B cell (primary cell): Measurements from ENCODE around the gene VAV2. TPM values are rescaled to one million over a fixed set of nuclear protein-coding genes. Genes with fewer than 3 reads are reported as not detected.

Experiments
- ATAC-seq: fragments of 200-7000 bp; cut with Tn5 transposase; one replicate; pipeline ENCODE4 v1.10.0; 2021; ENCODE audit warnings: low read depth, mild to moderate bottlenecking, moderate number of reproducible peaks, moderate library complexity
- CTCF ChIA-PET: fragments of 350-600 bp; sonication (Branson Sonifier 250); formaldehyde crosslinking; loops from one replicate; lab custom pipeline; 2021; ENCODE audit warnings: antibody characterized with exemption, inconsistent platforms; lab: Charles Lee
- POLR2A ChIA-PET: fragments of 350-600 bp; sonication (Branson Sonifier 250); formaldehyde crosslinking; loops from one replicate; lab custom pipeline; 2021; ENCODE audit warnings: antibody characterized with exemption; lab: Charles Lee
- DNase-seq: peaks from one replicate; pipeline ENCODE4 v3.0.0; 2013
- H2AFZ ChIP-seq: 2 replicates; pipeline ENCODE4 v1.6.1; 2012; ENCODE audit warnings: mild to moderate bottlenecking, low read depth, low read length; ENCODE audit not compliant: insufficient read depth, poor library complexity, severe bottlenecking
- H3K27ac ChIP-seq, 2 donors: 1 replicate in 1 of 2; 2 replicates in 1 of 2; pipeline ENCODE4 v1.5.1; 2012 to 2013; ENCODE audit warnings: low read length in 2 of 2, mild to moderate bottlenecking in 2 of 2, moderate library complexity in 1 of 2
- H3K27me3 ChIP-seq, 4 experiments: fragments of 200-600 bp in 1 of 4; sonication (generic) in 1 of 4; replicated peaks in 1 of 4; 1 replicate in 2 of 4; 2 replicates in 2 of 4; pipeline versions ENCODE4 v1.6.1 to v1.7.0; 2013 to 2016; ENCODE audit warnings: low read length in 3 of 4, mild to moderate bottlenecking in 2 of 4, mixed read lengths in 1 of 4, moderate library complexity in 1 of 4; ENCODE audit not compliant: insufficient read depth in 4 of 4, control insufficient read depth in 3 of 4; ENCODE audit errors: control extremely low read depth in 1 of 4
- H3K36me3 ChIP-seq, 2 experiments: replicated peaks in 1 of 2; 1 replicate in 1 of 2; 2 replicates in 1 of 2; pipeline versions ENCODE4 v1.6.1 to v1.7.1; 2013; ENCODE audit warnings: low read length in 1 of 2; ENCODE audit not compliant: insufficient read depth in 2 of 2, control insufficient read depth in 1 of 2; ENCODE audit errors: control extremely low read depth in 1 of 2, extremely low read depth in 1 of 2
- H3K4me1 ChIP-seq, 2 donors: fragments of 200-600 bp in 1 of 2; sonication (generic) in 1 of 2; 1 replicate in 1 of 2; 2 replicates in 1 of 2; pipeline versions ENCODE4 v1.5.1 to v1.6.1; 2013 to 2017; ENCODE audit warnings: low read length in 2 of 2; ENCODE audit not compliant: control insufficient read depth in 2 of 2, insufficient read depth in 2 of 2
- H3K4me2 ChIP-seq: replicated peaks from 2 replicates; pipeline ENCODE3; 2012; ENCODE audit warnings: mild to moderate bottlenecking, low read depth, low read length; ENCODE audit not compliant: poor library complexity, severe bottlenecking
- H3K4me3 ChIP-seq, 5 experiments: fragments of 200-600 bp in 1 of 5; sonication (generic) in 1 of 5; 1 replicate in 3 of 5; 2 replicates in 2 of 5; pipeline versions ENCODE4 v1.5.1 to v1.7.0; 2011 to 2016; ENCODE audit warnings: low read length in 4 of 5, mild to moderate bottlenecking in 4 of 5, low read depth in 2 of 5, control low read depth in 1 of 5, moderate library complexity in 1 of 5; ENCODE audit not compliant: insufficient read depth in 1 of 5; ENCODE audit errors: control extremely low read depth in 1 of 5, extremely low read depth in 1 of 5
- H3K79me2 ChIP-seq: fragments of 200-600 bp; sonication (generic); one replicate; pipeline ENCODE4 v1.6.0; 2016; ENCODE audit warnings: low read length; ENCODE audit not compliant: control insufficient read depth, insufficient read depth
- H3K9ac ChIP-seq: fragments of 200-600 bp; sonication (generic); 2 replicates; pipeline ENCODE4 v1.6.1; 2017; ENCODE audit warnings: mild to moderate bottlenecking, low read length, moderate library complexity
- H3K9me3 ChIP-seq, 3 donors: one replicate each; pipeline versions ENCODE4 v1.6.1 to v1.7.1; 2013; ENCODE audit warnings: low read length in 2 of 3; ENCODE audit not compliant: control insufficient read depth in 2 of 3, insufficient read depth in 1 of 3; ENCODE audit errors: control extremely low read depth in 1 of 3
- H4K20me1 ChIP-seq: 2 replicates; pipeline ENCODE4 v1.6.0; 2012; ENCODE audit warnings: mild to moderate bottlenecking, low read length; ENCODE audit not compliant: insufficient read depth, control insufficient read depth, poor library complexity, severe bottlenecking
- H3K27ac Mint-ChIP-seq: one replicate; pipeline ENCODE4 v1.8.0; 2021; ENCODE audit warnings: mixed read lengths
- H3K27me3 Mint-ChIP-seq: one replicate; pipeline ENCODE4 v1.8.0; 2021; ENCODE audit warnings: mixed read lengths
- H3K4me1 Mint-ChIP-seq: one replicate; pipeline ENCODE4 v1.8.0; 2021; ENCODE audit warnings: mixed read lengths
- H3K4me3 Mint-ChIP-seq: one replicate; pipeline ENCODE4 v1.8.0; 2021; ENCODE audit warnings: mixed read lengths
- H3K9me3 Mint-ChIP-seq: one replicate; pipeline ENCODE4 v1.8.0; 2022; ENCODE audit warnings: mixed read lengths; ENCODE audit not compliant: insufficient read depth
- EZH2 ChIP-seq: IDR thresholded peaks from 2 replicates; pipeline ENCODE4 v1.6.1; 2012; ENCODE audit warnings: borderline replicate concordance, low read depth, mild to moderate bottlenecking, moderate library complexity, low read length; ENCODE audit not compliant: insufficient read depth, poor library complexity, severe bottlenecking
- WGBS: methylation state at CpG from one replicate; pipeline ENCODE4 v1.1.5; 2013; ENCODE audit warnings: missing lambda C conversion rate; ENCODE audit not compliant: insufficient coverage; 5-methylcytosine and 5-hydroxymethylcytosine counted together
- intact Hi-C: fragments of 100-400 bp; cut with micrococcal nuclease; formaldehyde crosslinking; loops from one replicate; pipeline ENCODE4 v1.10.0; 2022
- polyA plus RNA-seq: library from polyadenylated mRNA; depleted of rRNA; stranded (reverse); fragments of >200 nt; gene quantifications from 2 replicates; pipeline ENCODE4 v1.2.3, GENCODE V29; 2012
- total RNA-seq, 2 donors: library from RNA; stranded (reverse); fragments of 120-200 nt in 1 of 2; gene quantifications; 1 replicate in 1 of 2; 2 replicates in 1 of 2; pipeline versions ENCODE4 v1.2.3 to v1.2.4, GENCODE V29; 2013 to 2022
- TF ChIP-seq, protein P1 (sequence below): fragments of 200-600 bp; IDR thresholded peaks from one replicate; pipeline ENCODE4 v1.8.0; 2022; ENCODE audit warnings: antibody characterized with exemption, mild to moderate bottlenecking

The VAV2 gene
- total and polyA plus RNA-seq, 2 donors (not counting 1 experiment from before 2014, with no cell fraction given): 34.4 to 128 TPM

DNA sequence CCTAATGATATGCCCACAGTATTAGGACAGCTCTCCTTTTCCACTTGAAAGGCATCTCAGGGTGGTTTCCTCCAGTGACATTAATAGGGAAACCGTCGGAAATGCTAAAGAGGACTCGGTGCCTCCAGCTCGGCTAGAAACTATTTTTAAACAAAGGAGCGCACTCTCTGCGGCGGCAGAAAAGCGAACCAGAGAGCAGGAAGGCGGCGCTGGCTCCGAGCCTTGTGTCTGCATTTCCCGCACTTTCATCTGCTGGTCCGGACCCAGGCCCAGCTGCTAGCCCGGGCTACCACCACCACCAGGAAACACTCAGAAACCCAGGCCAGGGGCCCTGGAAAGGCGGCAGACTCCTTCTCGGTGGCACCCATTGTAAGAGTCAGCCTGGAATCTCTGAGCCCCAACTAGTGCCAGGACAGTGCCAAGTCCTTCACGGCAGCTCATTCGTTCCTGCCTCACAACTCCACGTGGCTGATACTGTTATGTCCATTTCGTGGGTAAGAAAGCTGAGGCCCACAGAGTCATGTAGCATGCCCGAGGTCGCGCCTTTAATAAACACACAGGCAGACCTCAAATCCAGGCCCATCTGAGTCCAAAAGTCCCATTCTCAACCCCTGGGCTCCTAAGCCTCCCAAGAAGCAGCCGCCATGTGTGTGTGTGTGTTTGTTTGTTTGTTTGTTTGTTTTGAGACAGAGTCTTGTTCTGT, 73.9 kb downstream of the VAV2 start:
- Histone ChIP-seq H3K9me3 (no peaks in the 10 kb centered on the region), H4K20me1 (peaks cover 97% of the 10 kb centered on the region), H3K79me2 (peaks cover 99% of the 10 kb centered on the region), H3K9ac (no peak overlapping the region), H3K27ac (peak overlapping the region in 1 of 2 donors; percentile 48), H2AFZ (no peak overlapping the region), H3K27me3 (no peaks in the 10 kb centered on the region), H3K4me2 (peak overlapping the region; percentile 13), H3K36me3 (peaks cover 0 to 20% of the 10 kb centered on the region in 2 experiments), H3K4me1 (peaks cover 13 to 20% of the 10 kb centered on the region in 2 donors), H3K4me3 (no peak overlapping the region)
- H3K9me3 Mint-ChIP-seq: no peaks in the 10 kb centered on the region
- H3K4me1 Mint-ChIP-seq: peaks cover 54% of the 10 kb centered on the region
- POLR2A ChIA-PET: interaction anchor here (0.6 kb wide), 1 partner anchor 76 kb away, joined by 3 read pairs; no protein-coding TSS in a partner anchor
- no peak overlapping the region for H3K27ac Mint-ChIP-seq
- intact Hi-C loops: no loop called here
- ATAC-seq (no peak), DNase-seq (no peak)
- no peaks in the 10 kb centered on the region for H3K27me3 Mint-ChIP-seq
- 63% methylated on average over 23 of the region's 24 CpGs for WGBS
- CTCF ChIA-PET: interaction anchor here (1.7 to 2.5 kb wide), 2 partner anchors 74 to 76 kb away, joined by 4 to 5 read pairs; no protein-coding TSS in a partner anchor
- no peak overlapping the region for H3K4me3 Mint-ChIP-seq
- TF ChIP-seq, protein P1, sequence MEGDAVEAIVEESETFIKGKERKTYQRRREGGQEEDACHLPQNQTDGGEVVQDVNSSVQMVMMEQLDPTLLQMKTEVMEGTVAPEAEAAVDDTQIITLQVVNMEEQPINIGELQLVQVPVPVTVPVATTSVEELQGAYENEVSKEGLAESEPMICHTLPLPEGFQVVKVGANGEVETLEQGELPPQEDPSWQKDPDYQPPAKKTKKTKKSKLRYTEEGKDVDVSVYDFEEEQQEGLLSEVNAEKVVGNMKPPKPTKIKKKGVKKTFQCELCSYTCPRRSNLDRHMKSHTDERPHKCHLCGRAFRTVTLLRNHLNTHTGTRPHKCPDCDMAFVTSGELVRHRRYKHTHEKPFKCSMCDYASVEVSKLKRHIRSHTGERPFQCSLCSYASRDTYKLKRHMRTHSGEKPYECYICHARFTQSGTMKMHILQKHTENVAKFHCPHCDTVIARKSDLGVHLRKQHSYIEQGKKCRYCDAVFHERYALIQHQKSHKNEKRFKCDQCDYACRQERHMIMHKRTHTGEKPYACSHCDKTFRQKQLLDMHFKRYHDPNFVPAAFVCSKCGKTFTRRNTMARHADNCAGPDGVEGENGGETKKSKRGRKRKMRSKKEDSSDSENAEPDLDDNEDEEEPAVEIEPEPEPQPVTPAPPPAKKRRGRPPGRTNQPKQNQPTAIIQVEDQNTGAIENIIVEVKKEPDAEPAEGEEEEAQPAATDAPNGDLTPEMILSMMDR: no peak
- no peak for TF ChIP-seq EZH2

DNA sequence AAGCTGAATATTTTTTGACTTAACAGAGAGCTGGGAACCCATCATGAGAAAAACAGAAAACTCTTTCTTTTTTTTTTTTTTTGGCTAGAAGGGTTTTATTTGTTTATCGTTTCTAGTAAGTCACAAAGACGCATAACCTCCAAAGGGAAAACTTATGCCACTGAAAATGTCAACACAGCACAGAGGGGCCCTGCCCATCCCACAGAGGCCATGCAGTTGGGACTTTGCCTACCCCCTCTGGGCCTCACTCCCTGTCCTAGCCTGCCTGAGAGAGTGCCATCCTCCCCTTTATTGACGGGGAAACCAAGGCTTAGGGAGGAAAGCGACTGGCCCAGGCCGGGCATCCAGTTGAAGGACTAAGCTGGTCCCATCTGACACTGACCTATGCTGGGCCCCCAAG, 74.7 kb downstream of the VAV2 start:
- POLR2A ChIA-PET: interaction anchor here (0.6 kb wide), 1 partner anchor 20 kb away, joined by 7 read pairs; no protein-coding TSS in a partner anchor
- Mint-ChIP-seq H3K4me1 (peaks cover 53% of the 10 kb centered on the region), H3K4me3 (no peak overlapping the region), H3K27me3 (no peaks in the 10 kb centered on the region), H3K9me3 (no peaks in the 10 kb centered on the region), H3K27ac (no peak overlapping the region)
- 100% methylated on average over 3 of the region's 5 CpGs for WGBS
- Histone ChIP-seq H3K9me3 (no peaks in the 10 kb centered on the region), H3K4me3 (no peak overlapping the region), H3K79me2 (peaks cover 99% of the 10 kb centered on the region), H3K36me3 (peaks cover 0 to 16% of the 10 kb centered on the region in 2 experiments), H2AFZ (no peak overlapping the region), H3K4me2 (no peak overlapping the region), H3K27me3 (no peaks in the 10 kb centered on the region), H4K20me1 (peaks cover 97% of the 10 kb centered on the region), H3K27ac (peak overlapping the region in 1 of 2 donors; percentile 20), H3K4me1 (peaks cover 13 to 23% of the 10 kb centered on the region in 2 donors), H3K9ac (no peak overlapping the region)
- ATAC-seq (no peak), DNase-seq (no peak)
- intact Hi-C loops: no loop called here
- TF ChIP-seq EZH2: no peak
- TF ChIP-seq, protein P1: no peak
- CTCF ChIA-PET: interaction anchor here (1.7 to 2.5 kb wide), 2 partner anchors 73 to 76 kb away, joined by 4 to 5 read pairs; no protein-coding TSS in a partner anchor
